Esophagus (tissue), 2 donors: ENCODE results near the gene AKAP10. TPM values are rescaled to one million over a fixed set of nuclear protein-coding genes. Genes with fewer than 3 reads are reported as not detected.
"Not testable (repeated sequence)": the region's sequence is repeated elsewhere in the genome, so short reads cannot be mapped to it uniquely, and the experiment has no call there.

Experiments
- H3K27ac ChIP-seq, 2 donors: one replicate each; pipeline ENCODE4 v1.5.1; 2013; ENCODE audit warnings: low read depth in 2 of 2, mild to moderate bottlenecking in 2 of 2, inconsistent platforms in 1 of 2, low read length in 1 of 2, moderate library complexity in 1 of 2
- H3K27me3 ChIP-seq, 2 donors: one replicate each; pipeline ENCODE4 v1.6.1; 2013; ENCODE audit warnings: low read length in 2 of 2, control low read depth in 1 of 2, mild to moderate bottlenecking in 1 of 2; ENCODE audit not compliant: insufficient read depth in 2 of 2, control insufficient read depth in 1 of 2
- H3K36me3 ChIP-seq, 2 donors: one replicate each; pipeline ENCODE4 v1.6.1; 2013; ENCODE audit warnings: low read length in 1 of 2; ENCODE audit not compliant: control insufficient read depth in 2 of 2, insufficient read depth in 2 of 2
- H3K4me1 ChIP-seq, 2 donors: one replicate each; pipeline ENCODE4 v1.6.1; 2013; ENCODE audit warnings: low read length in 1 of 2; ENCODE audit not compliant: control insufficient read depth in 2 of 2, insufficient read depth in 2 of 2
- H3K4me3 ChIP-seq, 2 donors: one replicate each; pipeline ENCODE4 v1.5.1; 2013; ENCODE audit warnings: low read length in 2 of 2, mild to moderate bottlenecking in 2 of 2, low read depth in 1 of 2, moderate library complexity in 1 of 2
- H3K9me3 ChIP-seq, 2 donors: one replicate each; pipeline ENCODE4 v1.6.1; 2013; ENCODE audit warnings: mild to moderate bottlenecking in 2 of 2, low read depth in 1 of 2, low read length in 1 of 2, moderate library complexity in 1 of 2; ENCODE audit not compliant: control insufficient read depth in 2 of 2, insufficient read depth in 1 of 2
- WGBS, 2 donors: extraction: QIAGEN DNeasy Blood & Tissue Kit; methylation state at CpG; one replicate each; pipeline ENCODE4 v1.1.7; 2013; 5-methylcytosine and 5-hydroxymethylcytosine counted together
- polyA plus RNA-seq, 2 donors: library from polyadenylated mRNA; stranded (reverse); fragments of 200-250 nt; gene quantifications; one replicate each; pipeline ENCODE4 v1.2.3, GENCODE V29; 2013
- donor health status: healthy with polysubstance abuse.
- donor health status: Bipolar disorder and iron deficiency.

Gene AKAP10
- polyA plus RNA-seq, 2 donors, result 5.5 to 6.2 TPM

DNA sequence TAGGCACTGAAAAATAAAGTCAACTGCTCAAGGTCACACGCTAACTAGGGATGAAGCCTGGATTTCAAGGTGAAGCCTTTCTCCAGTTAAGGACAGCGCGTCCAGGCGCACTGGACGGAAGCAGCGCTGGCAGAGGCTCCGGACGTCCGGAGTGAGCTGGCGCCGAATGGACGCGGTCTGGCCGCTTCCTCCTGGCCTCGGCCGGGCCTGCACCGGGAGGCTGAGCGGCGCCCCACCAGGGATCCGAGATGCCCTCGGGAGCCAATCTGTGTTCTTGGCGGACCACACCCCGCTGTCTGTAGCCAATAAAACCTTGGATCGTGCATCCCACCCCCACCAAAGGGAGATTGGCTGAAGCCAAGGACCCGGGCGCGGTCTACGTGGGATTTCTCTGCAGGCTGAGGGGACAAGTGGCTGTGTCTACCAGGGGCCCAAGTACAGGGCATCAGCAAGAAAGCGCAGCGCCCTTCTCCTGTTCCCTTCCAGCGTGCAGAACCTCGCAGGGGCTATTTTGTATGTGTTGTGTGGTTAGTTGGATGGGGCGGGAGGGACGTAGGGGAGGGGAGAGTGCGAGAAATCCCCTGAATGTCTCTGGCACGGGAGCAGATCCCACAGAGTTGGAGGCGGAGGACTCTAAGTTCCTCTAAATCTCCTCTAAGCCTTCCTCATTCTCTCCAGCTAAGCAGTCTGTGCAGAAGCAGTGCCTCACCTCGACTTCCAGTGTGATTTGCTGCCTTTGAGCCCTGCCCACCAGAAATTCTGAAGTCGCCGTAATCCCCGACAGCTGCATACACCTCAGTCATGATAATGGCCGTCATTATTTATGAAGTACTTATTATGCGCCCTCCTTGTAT lies 2.5 kb upstream of the AKAP10 start:
- Histone ChIP-seq H3K27ac (no peak overlapping the region), H3K27me3 (no peaks in the 10 kb centered on the region), H3K4me1 (peaks cover 0 to 4% of the 10 kb centered on the region in 2 donors), H3K4me3 (no peak overlapping the region), H3K9me3 (no peaks in the 10 kb centered on the region), H3K36me3 (no peaks in the 10 kb centered on the region)
- WGBS, 2 donors, result 74 to 77% methylated on average over 43 of the region's 43 CpGs

DNA sequence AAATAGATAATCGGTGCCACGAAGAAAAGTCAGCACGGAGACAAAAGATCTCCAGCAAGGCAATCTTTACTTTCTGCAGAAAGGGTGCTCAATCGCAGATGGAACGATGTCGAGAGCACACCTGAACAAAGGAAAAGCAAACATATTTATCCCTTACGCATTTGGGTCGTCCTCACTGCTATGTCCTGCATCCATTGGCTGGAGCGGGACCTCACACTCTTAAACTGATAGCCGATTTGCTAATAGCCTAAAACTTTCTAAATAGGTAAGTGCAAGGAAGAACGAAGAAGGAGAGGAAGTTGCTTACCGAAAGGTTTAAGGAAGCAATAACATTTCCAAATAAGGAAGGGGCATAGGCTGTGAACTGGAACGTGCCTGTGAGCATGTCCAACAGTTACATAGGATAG lies 1.2 kb upstream of the AKAP10 start:
- H3K27me3 ChIP-seq, result no peaks in the 10 kb centered on the region
- no peak overlapping the region for H3K27ac ChIP-seq
- no peak overlapping the region for H3K4me3 ChIP-seq
- no peaks in the 10 kb centered on the region for H3K9me3 ChIP-seq
- H3K36me3 ChIP-seq, result no peaks in the 10 kb centered on the region
- H3K4me1 ChIP-seq, result peaks cover 0 to 4% of the 10 kb centered on the region in 2 donors
- 87 to 88% methylated on average over 13 of the region's 13 CpGs for WGBS, 2 donors

DNA sequence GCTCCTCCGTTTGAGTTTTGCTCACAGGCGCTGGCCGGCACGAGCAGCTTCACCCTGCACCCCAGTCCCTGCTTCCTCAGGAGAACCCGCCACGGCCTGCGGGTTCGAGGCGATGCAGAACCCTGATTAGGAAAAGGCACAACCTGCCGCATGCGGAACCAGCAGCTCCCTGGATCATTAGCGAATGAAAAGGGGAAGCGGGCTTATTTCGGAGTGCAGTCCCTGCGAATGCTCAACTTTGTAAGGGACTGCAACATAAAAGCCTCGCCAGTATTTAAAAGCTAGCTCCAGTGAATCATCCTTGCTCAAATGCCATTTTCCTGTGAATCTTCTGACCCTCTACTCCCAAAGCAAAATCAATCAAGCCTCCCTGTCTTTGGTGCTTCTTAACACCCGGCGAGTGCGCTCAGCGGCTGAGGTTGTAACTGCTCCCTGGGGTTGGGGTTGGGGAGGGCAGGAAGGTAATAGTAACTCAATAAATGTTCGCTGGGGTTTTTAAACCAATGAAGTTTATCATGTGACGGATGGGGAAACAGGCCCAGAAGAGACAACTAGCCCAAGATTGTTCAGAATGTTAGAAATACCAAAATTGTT lies 678 bp upstream of the AKAP10 start:
- 20 to 30% methylated on average over 22 of the region's 22 CpGs for WGBS, 2 donors
- peak overlapping the region; percentile 86 to 90 for H3K4me3 ChIP-seq
- peak overlapping the region; percentile 86 to 90 for H3K27ac ChIP-seq
- no peaks in the 10 kb centered on the region for H3K9me3 ChIP-seq
- peaks cover 0 to 4% of the 10 kb centered on the region in 2 donors for H3K4me1 ChIP-seq
- no peaks in the 10 kb centered on the region for H3K36me3 ChIP-seq
- no peaks in the 10 kb centered on the region for H3K27me3 ChIP-seq

DNA sequence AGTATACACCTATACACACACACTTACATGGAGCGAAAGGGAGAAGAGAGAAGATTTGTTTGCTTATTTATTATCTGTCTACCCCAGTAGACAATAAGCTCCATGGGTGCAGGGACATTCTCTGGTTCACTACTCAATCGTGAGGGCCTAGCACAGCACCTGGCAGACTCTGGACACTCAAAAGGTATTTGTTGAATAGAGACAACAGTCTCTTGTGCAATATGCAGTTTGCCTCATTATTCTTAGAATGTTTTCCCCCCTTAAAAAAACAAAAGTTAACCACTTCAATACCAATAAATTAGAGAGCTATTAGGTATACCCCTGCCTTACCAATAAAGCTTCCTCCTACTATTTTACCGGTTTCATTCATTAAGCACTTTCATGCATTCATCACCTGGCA lies 2.0 kb downstream of the AKAP10 start:
- no peaks in the 10 kb centered on the region for H3K27me3 ChIP-seq
- H3K36me3 ChIP-seq, result no peaks in the 10 kb centered on the region
- H3K4me3 ChIP-seq, result no peak overlapping the region
- no peak overlapping the region for H3K27ac ChIP-seq
- peaks cover 0 to 4% of the 10 kb centered on the region in 2 donors for H3K4me1 ChIP-seq
- 77% methylated on average over 3 of the region's 3 CpGs for WGBS, 2 donors
- H3K9me3 ChIP-seq, result no peaks in the 10 kb centered on the region

DNA sequence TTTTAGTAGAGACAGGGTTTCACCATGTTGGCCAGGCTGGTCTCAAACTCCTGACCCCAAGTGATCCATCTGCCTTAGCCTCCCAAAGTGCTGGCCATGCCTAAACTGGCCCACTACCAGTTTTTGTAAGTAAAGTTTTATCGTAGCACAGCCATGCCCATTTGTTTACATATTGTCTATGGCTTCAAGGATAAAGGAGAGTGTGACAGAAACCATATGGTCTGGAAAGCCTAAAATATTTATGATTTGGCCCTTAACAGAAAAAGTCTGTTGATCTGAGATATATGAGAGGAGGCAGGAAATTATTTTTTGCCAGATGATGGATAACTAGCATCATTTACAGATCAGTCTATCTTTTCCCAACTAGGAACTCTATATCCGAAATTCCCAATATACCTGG lies 4.5 kb downstream of the AKAP10 start:
- Histone ChIP-seq H3K27me3 (no peaks in the 10 kb centered on the region), H3K27ac (no peak overlapping the region), H3K9me3 (no peaks in the 10 kb centered on the region), H3K4me3 (no peak overlapping the region), H3K4me1 (peaks cover 0 to 4% of the 10 kb centered on the region in 2 donors), H3K36me3 (no peaks in the 10 kb centered on the region)
- 70 to 73% methylated on average over 2 of the region's 2 CpGs for WGBS, 2 donors

DNA sequence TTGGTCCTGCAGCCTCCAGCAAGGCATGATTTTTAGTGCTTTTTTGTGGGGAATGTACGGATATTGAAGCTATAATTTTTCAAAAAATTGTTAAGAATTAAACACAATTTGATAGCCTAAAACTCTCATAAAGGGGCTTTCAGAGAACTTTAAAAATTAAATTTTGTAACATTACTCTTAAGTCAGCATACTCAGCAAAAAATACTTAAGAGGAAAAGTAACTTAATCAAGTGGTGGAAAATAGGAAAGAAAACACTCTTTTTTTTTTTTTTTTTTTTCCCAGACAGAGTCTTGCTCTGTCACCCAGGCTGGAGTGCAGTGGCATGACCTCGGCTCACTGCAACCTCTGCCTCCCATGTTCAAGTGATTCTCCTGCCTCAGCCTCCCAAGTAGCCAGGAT lies 14.7 kb downstream of the AKAP10 start:
- H3K4me1 ChIP-seq, H3K4me3 ChIP-seq, H3K27ac ChIP-seq, H3K36me3 ChIP-seq, H3K27me3 ChIP-seq, H3K9me3 ChIP-seq: not testable (repeated sequence)
- WGBS, 2 donors, result 80 to 93% methylated on average over 2 of the region's 2 CpGs

DNA sequence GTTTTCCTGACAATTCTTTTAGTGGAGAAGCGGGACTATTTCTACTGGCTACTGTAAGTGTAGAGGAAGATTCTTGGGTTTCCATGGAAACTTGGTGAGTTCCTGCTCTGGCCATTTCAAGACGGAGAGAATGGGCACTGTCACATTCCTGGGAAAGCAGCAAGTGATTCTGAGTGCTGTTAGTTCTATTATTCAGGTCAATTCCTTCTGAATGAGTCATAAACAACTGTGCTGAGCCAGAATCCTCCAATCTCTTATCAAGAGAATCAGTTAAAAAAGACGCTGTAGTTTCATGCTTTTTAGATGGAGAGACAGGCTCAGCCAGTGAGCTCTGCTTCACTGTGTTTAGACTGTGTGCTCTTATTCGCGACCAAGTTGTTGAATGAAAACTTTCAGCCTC lies 19.6 kb downstream of the AKAP10 start:
- Histone ChIP-seq H3K4me1 (no peaks in the 10 kb centered on the region), H3K36me3 (peaks cover 2% of the 10 kb centered on the region in 2 donors), H3K27ac (no peak overlapping the region), H3K9me3 (no peaks in the 10 kb centered on the region), H3K4me3 (no peak overlapping the region), H3K27me3 (no peaks in the 10 kb centered on the region)
- WGBS, 2 donors, result 51 to 62% methylated on average over 5 of the region's 5 CpGs

DNA sequence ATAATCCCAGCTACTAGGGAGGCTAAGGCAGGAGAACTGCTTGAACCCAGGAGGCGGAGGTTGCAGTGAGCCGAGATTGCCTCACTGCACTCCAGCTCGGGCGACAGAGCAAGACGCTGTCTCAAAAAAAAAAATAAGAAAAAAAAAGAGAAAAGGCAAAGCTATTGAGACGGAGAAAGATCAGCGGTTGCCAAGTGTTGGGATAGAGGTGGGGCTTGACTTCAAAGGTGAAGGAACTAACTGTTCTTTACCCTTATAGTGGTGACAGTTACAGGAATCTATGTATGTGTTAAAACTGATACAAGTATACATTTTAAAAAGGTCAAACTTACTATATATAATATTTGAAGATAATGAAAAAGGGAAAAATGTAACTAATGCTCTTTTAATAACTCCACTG lies 22.5 kb downstream of the AKAP10 start:
- H3K27ac ChIP-seq, result no peak overlapping the region
- WGBS, 2 donors, result 92 to 95% methylated on average over 7 of the region's 7 CpGs
- no peak overlapping the region for H3K4me3 ChIP-seq
- peaks cover 2% of the 10 kb centered on the region in 2 donors for H3K36me3 ChIP-seq
- H3K27me3 ChIP-seq, result no peaks in the 10 kb centered on the region
- no peaks in the 10 kb centered on the region for H3K9me3 ChIP-seq
- H3K4me1 ChIP-seq, result no peaks in the 10 kb centered on the region

DNA sequence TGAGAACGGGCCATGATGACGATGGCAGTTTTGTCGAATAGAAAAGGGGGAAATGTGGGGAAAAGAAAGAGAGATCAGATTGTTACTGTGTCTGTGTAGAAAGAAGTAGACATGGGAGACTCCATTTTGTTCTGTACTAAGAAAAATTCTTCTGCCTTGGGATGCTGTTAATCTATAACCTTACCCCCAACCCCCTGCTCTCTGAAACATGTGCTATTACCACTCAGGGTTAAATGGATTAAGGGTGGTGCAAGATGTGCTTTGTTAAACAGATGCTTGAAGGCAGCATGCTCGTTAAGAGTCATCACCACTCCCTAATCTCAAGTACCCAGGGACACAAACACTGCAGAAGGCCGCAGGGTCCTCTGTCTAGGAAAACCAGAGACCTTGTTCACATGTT lies 26.2 kb downstream of the AKAP10 start:
- H3K4me3 ChIP-seq, H3K4me1 ChIP-seq, H3K9me3 ChIP-seq, H3K27ac ChIP-seq, H3K27me3 ChIP-seq, H3K36me3 ChIP-seq: not testable (repeated sequence)
- WGBS, 2 donors, result 84 to 89% methylated on average over 2 to 5 of the region's 5 CpGs
